GM19395 (cell line): ENCODE data around the gene OR7D2.

ENCODE experiments used
- ATAC-seq: cut with Tn5 transposase; IDR thresholded peaks from one replicate; pipeline ENCODE4 v1.9.1; 2021; ENCODE audit warnings: mild to moderate bottlenecking, moderate library complexity; ENCODE audit not compliant: unreplicated experiment

The OR7D2 gene

DNA sequence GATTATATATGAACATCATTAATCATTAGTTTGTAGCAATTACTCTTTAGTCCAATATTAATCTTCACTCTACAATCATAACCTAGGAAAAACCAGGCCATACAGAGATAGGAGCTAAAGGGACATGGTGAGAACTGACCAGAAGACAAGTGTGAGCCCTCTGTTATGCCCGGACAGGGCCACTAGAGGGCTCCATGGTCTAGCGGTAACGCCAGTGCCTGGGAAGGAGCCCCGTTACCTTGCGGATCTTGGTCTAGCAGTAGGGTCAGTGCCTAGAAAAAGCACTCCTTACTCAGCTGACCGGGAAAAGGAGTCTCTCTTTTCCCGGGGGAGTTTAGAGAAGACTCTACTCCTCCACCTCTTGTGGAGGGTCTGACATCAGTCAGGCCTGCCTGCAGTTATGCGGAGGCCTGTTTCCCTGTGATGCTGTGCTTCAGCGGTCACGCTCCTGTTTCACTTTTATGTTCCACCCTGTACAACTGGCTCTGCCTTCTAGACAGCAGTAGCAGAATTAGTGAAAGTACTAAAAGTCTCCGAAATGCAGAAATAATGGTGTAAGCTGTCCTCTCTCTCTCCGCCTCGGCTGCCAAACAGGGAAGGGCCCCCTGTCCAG lies 26.8 kb downstream of the OR7D2 start:
- no peak for ATAC-seq

GRCh38 chr19:9219489-9219888 lies 40.7 kb downstream of the OR7D2 start, which contains the start of gene OR7D4:
Gene OR7D4, minus strand, starts transcription at chr19:9219589. Its CDS starts 4,752 bp downstream, at chr19:9214837.
- no peak for ATAC-seq
